ENCODE measurements around the gene ATP13A3. TPM values are rescaled to one million over a fixed set of nuclear protein-coding genes. Genes with fewer than 3 reads are reported as not detected.

The ATP13A3 gene
- total RNA-seq, 1 experiment from 2014 or later = 78.3 TPM

- Mint-ChIP-seq H3K36me3 (no peaks in the 10 kb centered on the region), H3K4me1 (peaks cover 43% of the 10 kb centered on the region), H3K27ac (no peak overlapping the region), H3K4me3 (no peak overlapping the region), H3K27me3 (ENCODE audit: low read depth) (peaks cover 16% of the 10 kb centered on the region), H3K9me3 (no peaks in the 10 kb centered on the region)
- ATAC-seq (no peak), DNase-seq (ENCODE audit: low spot score) (no peak)
- POLR2A ChIA-PET = no interaction called here
- TF ChIP-seq FOXP1 (CRISPR knock-in tag; IDR thresholded peaks at IDR 0.05; ENCODE audit: borderline replicate concordance) (no peak), TEAD1 (CRISPR knock-in tag; IDR thresholded peaks at IDR 0.05) (no peak), SMAD4 (CRISPR knock-in tag; IDR thresholded peaks at IDR 0.05) (no peak), IRF2 (CRISPR knock-in tag; IDR thresholded peaks at IDR 0.05; ENCODE audit: borderline replicate concordance, low read depth) (no peak)
- CTCF ChIA-PET = no interaction called here
Observed at GRCh38 chr3:194373028-194373427, 113.8 kb downstream of the ATP13A3 start.

- no peak for TF ChIP-seq IRF2 (CRISPR knock-in tag; IDR thresholded peaks at IDR 0.05; ENCODE audit: borderline replicate concordance, low read depth)
- TF ChIP-seq AFF4 (CRISPR knock-in tag; IDR thresholded peaks at IDR 0.05; ENCODE audit: borderline replicate concordance) = no peak
- no peak for TF ChIP-seq JUN (CRISPR knock-in tag; IDR thresholded peaks at IDR 0.05)
- TF ChIP-seq IRF1 (CRISPR knock-in tag; IDR thresholded peaks at IDR 0.05) = no peak
- TF ChIP-seq ATF1 (CRISPR knock-in tag; IDR thresholded peaks at IDR 0.05) = no peak
- TF ChIP-seq NFYB (CRISPR knock-in tag; conservative IDR thresholded peaks at IDR 0.05; ENCODE audit: low read depth) = no peak
- no peak for TF ChIP-seq FOXK1 (CRISPR knock-in tag; IDR thresholded peaks at IDR 0.05)
- no peak for TF ChIP-seq ATF2 (CRISPR knock-in tag; IDR thresholded peaks at IDR 0.05; ENCODE audit: borderline replicate concordance, low read depth)
- no peak for TF ChIP-seq FOXJ3 (CRISPR knock-in tag; IDR thresholded peaks at IDR 0.05; ENCODE audit: borderline replicate concordance)
- no peak for TF ChIP-seq AR (CRISPR knock-in tag; IDR thresholded peaks at IDR 0.05)
- TF ChIP-seq TCF7 (CRISPR knock-in tag; IDR thresholded peaks at IDR 0.05; ENCODE audit: low read depth) = no peak
- TF ChIP-seq SMAD3 (CRISPR knock-in tag; IDR thresholded peaks at IDR 0.05; ENCODE audit: borderline replicate concordance) = no peak
- TF ChIP-seq ELF4 (CRISPR knock-in tag; IDR thresholded peaks at IDR 0.05; ENCODE audit: low read depth) = no peak
- no peak for TF ChIP-seq RELA (CRISPR knock-in tag; IDR thresholded peaks at IDR 0.05; ENCODE audit: borderline replicate concordance)
- TF ChIP-seq ZBTB43 (CRISPR knock-in tag; IDR thresholded peaks at IDR 0.05) = no peak
- TF ChIP-seq JAZF1 (CRISPR knock-in tag; IDR thresholded peaks at IDR 0.05) = no peak
- no peak for TF ChIP-seq ZNF671 (CRISPR knock-in tag; IDR thresholded peaks at IDR 0.05)
- no peak for TF ChIP-seq PRRX2 (CRISPR knock-in tag; IDR thresholded peaks at IDR 0.05)
- H3K27ac Mint-ChIP-seq = no peak overlapping the region
- ATAC-seq (no peak), DNase-seq (ENCODE audit: low spot score) (no peak)
- H3K9me3 Mint-ChIP-seq = no peaks in the 10 kb centered on the region
- H3K36me3 Mint-ChIP-seq = no peaks in the 10 kb centered on the region
- H3K4me3 Mint-ChIP-seq = no peak overlapping the region
- POLR2A ChIA-PET = no interaction called here
- H3K4me1 Mint-ChIP-seq = peaks cover 38% of the 10 kb centered on the region
- CTCF ChIA-PET = interaction anchor here (0.7 to 1.2 kb wide), 2 partner anchors 25 to 489 kb away, joined by 3 to 4 read pairs; no protein-coding TSS in a partner anchor
- peaks cover 16% of the 10 kb centered on the region for H3K27me3 Mint-ChIP-seq (ENCODE audit: low read depth)
Observed at GRCh38 chr3:194370753-194371152, 116.0 kb downstream of the ATP13A3 start.

All from WTC11 (cell line).